ENCODE measurements around the gene POLR3K.
"Not testable (repeated sequence)": the region's sequence is repeated elsewhere in the genome, so short reads cannot be mapped to it uniquely, and the experiment has no call there.

Gene POLR3K

DNA sequence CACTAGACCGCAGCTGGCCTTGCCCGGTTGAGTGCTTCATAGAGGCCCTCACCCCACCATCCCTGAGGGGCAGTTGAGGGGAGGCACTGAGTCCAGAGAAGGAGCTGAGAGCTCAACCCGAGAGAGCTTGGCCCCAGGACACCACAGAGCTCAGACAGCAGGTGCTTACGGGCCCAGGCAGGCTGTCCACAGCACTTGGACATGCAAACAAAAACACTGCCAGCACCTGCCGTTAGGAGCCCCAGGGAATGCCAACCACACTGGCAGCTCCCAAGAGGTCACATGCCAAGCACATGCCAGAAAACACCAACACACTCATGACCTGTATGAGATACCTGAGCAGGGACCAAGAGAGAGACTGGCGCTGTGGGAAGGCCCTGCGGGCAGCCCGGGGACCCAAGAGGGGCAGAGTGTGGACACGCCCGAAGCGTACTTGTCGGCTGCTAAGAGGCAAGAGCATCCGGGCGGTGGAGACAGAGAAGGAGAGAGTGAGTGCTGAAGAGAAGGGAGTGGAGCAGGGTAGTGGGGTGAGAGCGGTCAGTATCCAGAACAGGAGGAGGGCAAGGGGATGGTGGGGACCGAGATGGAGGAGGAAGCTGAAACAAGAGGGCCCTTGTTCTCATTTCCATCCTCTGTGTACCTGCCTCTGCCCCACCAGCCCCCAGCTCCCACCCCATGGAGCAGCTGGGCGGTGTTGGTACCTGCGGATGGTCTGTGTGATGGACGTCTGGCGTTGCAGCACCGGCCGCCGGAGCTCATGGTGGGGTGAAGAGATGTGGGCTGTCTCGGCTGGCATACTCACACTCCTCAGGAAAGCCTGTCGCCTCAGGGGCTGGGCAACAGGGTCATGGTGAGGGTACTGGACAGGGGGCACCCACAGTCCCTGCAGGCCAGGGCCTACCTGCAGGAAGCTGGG lies 10.8 kb upstream of the POLR3K start:
- no peak for DNase-seq

DNA sequence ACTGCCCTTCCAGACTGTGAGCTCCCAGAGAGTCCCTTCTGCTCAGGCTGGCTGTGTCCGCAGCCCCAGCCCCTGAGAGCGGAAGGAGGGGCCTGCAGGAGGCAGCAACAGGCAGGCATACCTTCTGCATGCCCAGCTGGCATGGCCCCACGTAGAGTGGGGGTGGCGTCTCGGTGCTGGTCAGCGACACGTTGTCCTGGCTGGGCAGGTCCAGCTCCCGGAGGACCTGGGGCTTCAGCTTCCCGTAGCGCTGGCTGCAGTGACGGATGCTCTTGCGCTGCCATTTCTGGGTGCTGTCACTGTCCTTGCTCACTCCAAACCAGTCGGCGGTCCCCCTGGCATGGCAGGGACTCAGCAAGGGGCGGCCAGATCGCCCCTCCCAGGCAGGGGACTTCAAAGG lies 10.1 kb upstream of the POLR3K start:
- DNase-seq: no peak

DNA sequence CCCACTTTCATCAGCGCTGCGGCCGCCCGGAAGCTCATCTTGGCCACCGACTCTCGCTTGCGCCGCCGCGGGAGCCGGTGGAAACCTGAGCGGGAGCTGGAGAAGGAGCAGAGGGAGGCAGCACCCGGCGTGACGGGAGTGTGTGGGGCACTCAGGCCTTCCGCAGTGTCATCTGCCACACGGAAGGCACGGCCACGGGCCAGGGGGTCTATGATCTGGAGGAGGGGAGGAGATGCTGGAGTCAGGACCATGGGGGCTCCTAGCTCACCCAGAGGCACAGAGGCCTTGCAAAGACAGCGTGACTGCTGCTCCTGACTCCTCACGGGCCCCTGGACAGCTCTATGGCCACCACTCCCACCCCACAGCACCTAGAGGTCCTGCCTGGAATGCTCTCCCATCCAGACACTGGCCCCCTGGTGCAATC lies 9.6 kb upstream of the POLR3K start:
- no peak for DNase-seq

DNA sequence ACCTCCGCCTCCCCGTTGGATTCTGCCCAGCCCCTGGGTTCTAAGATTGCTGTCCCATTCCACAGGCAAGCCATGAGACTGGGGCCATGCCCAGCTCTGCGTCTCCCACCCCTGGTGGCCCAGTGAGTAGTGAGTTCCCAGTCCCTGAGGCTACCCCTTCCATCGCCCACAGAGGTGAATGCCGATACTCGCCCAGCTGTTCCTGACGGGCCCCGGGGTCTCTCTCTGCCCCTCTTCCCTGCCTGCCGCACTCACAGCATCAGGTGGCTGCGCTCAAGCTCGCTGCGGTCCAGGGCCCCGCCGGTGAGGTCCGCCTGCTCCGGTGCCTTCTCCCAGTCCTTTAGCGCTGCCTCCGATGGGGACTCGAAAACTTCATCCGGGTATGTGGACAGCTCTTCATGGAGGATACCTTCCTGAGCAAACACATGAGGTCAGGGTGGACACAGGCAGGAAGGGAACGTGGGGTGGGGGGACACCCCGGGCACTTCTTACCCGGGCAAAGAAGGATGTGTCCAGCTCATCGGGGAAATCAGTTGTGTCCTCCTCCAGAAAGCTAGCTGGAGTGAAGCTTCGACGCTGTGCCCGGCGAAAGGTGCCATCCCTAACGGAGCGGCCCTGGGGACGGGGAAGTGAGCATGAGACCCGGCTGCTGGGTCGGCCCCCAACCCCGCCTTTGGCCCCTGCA lies 9.0 kb upstream of the POLR3K start:
- no peak for DNase-seq

DNA sequence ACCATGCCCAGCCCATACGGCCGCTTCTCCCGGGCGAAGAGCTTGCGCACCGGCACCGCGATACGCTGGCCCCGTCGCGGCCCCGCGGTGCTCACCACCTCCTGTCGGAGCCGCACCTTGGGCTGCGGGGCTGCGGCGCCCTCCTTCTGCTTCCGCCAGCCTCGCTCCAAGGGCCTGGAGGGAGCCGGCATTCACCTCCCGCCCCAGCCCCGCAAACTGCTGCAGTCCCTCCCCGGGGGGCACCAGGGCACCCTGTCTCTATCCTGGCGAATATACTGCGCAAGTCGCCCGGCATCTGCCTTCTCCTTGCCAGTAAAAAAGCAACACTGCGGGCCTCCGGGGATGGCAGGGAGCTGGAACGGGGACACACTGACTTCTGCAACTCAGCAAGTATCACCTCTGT lies 8.5 kb upstream of the POLR3K start:
- no peak for DNase-seq

DNA sequence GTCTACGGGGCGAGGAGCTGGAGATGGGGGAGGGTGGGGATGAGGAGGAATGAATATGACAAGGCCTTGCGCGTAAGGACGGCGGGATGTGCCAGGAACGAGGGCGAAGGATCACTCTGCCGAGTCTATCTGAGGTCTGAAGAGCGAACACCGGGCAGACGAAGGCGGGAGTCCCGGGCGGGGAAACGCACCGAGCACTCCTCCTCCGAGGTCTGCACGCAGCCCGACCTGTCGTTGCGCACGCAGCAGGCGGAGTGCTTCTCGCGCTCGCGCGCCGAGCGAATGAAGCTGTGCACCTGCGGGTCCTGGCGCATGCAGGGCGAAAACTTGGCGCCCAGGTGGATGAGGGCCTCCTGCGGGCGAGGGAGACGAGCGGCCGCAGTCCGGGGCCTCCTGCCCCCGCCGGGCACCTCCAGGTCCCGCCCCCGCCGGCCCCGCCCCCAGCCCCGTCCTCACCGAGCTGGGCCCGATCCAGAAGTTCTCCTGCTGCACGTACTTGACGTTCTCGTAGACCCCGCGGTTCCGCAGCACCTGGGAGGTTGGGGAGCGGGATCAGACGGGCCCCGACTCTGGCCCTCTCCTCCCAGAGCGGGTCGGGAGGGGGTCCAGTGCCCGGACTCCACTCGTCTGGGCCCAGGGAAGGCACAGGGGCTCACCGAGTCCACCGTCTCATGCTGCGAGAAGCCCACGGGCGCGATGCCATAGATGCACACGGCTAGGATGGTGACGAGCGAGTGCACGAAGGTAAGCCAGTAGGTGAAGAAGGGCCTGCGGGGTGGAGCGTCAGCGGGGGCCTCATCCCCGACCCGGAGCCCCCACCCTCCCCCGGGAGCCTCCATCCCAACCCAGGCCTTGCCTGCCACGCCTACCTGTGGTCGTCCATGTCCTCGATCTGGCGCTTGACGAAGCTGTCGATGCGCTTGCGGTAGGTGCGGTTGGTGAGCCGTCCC lies 7.8 kb upstream of the POLR3K start:
- DNase-seq: no peak

DNA sequence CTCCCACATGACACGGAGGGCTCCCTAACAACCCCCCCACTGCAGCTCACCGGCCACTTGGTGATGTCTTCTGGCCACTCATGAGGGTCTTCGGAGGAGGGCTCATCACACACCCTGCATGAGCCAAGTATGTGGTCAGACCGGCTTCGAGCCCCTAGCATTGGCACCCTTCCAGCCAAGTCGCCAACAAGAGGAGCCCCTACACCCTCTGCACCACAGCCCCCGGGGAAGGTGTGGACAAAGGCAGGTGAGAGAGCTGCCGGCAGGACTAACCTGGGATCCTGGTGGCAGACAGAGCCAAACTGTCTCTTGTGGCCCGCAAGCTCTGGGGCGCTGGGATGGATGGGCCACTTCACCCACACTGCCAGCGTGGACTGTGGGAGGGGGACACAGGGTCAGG lies 6.8 kb upstream of the POLR3K start:
- no peak for DNase-seq

DNA sequence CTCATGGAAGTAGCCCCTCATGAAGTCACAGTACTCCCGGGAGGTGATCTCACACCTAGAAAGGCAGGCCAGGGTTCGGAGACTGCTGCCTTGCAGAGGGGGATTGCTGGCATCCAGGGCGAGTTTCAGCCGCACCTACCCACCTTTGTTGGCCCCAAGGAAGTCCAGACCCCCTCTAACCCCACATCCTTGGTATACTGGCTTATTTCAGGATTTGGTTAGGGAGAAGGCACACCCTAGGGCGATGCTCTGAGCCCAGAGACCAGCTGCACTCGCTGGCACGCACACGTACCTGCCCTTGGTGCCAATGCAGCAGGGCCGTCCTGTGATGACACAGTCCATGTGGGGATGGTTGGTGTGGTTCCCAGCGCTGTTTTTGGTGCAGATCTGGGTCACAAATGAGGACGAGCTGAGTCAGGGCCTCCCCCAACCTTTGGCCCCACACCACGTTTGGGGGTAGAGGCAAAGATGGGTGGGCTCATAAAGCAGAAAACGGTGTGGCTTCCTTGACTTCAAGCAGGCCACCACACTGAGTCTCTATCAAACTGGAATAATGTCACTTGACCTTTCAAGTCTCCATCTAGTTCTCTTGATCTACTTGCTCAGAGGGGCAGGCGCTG lies 6.1 kb upstream of the POLR3K start:
- DNase-seq: no peak

DNA sequence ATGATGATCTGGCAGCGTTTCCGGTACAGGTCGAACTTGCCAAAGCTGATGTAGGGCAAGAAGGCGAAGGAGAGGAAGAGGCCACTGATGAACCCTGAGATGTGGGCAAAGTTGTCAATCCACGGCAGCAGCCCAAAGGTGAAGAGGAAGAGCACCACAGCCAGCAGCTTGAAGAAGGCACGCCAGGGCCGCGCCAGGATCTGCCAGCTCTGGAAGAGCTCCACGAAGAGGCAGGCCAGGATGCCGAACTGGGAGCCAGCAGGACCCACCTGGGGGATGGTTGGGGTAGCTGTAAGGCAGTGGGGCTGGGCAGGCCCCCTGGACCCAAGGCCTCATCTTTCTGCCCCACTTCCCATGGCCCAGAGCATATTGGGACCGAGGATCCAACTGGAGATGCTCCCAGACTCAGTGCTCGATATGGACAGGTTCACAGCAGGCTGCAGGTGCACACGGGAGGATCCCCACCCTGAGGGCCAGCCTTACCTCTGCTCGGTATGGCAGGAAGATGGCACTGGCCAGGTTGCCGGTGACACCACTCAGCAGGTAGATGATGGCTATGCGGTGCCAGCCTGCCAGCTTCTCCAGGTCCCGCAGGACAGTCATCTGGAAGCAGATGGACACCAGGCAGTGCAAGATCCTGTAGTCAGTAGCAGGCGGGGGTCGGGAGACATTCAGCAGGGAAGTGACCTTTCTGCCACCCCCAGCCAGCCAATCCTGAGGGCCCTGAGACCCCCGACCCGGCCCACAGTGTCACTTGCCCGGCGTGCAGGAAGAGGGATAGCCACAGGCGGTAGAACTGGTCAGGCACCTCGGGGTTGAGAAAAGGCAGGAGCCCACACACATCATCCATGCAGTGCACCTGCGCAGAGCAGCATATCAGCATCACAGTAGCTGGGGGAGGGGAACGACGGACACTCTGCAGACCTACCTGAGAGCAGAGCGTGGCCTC lies 5.4 kb upstream of the POLR3K start:
- DNase-seq: no peak

DNA sequence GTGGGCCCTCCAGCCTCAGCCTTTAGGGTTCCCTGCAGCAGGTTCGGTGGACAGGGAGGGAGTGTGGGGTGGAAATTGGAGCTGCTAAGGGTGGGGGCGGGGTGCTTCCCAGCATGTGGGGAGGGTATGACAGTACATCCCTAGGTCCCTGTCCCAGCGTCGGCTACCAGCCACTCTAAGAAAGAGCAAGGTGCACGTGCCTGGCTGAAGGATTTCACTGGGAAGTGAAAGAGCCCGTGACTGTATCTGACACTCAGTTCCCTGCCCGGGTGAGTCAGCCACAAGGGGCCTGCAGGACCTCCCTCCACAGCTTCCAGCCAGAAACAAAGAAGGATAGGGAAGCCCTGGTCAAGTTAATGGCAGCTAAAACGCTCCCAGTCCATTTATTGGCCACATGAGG lies 4.3 kb upstream of the POLR3K start:
- no peak for DNase-seq

DNA sequence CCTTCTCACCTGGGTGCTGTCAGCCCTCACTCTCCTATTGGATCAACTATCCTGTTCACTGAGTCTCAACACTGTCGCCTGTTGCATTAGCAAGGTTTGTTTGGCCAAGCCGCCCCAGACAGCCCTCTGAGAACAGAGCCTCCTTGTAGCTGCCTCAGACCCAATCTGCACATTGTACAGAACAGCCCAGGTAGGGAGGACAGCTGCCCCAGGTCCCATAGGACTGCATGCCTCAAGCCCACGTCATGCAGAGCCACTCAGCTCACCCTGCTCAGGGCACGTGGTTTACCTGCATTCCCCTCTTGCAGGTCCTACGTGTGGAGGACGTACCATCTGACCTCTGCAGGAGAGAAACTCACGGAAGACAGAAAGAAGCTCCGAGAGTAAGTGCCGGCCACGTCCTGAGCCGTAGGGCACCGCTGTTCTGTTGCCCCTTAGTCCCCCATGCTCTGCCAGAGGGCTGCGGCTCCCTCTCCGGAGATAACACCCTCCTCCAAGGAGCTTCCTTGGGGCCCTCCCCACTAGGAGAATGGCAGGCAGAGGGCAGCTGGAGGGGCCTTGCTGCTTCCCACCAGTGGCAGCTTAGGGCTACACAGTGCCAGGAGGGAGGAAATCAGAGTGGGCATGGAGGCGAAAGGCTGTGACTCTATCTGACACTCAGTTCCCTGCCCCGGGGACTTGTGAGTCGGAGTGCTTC lies 3.0 kb upstream of the POLR3K start:
- DNase-seq: no peak

DNA sequence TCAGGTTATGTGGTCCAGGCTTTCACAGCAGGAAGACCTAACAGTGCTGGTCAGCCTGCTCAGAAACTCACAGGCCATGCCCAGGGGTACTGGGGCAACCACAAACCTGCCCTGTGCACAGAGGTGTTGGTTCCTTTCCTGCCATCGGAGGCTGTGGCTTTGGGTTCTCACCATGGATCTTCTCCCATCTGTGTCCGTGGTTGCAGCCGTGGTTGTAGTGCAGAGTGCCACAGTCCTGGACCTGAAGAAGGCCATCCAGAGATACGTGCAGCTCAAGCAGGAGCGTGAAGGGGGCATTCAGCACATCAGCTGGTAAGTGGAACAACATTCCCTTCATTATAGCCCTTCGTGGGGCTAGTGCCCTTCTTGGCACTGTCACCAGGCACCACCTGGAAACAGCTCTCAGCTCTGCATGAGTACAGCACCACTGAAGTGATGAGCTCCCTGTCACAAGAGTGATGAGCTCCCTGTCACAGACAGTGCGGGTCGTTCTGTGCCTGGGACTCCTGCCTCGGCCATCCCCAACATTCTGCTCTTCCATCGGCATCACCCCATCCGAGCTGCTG lies 2.2 kb upstream of the POLR3K start:
- no peak for DNase-seq

DNA sequence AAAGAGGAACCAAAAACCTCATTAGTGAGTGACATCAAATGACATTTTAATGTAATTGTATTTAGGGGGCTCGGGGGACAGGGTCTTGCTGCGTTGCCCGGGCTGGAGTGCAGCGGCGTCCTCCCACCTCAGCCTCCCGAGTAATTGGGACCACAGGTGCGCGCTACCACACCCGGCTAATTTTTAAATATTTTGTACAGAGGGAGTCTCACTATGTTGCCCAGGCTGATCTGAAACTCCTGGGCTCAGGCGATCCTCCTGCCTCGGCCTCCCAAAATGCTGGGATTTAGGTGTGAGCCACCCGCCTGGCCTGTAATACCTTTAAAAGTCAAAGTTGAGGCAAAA lies 801 bp upstream of the POLR3K start:
- no peak for DNase-seq

DNA sequence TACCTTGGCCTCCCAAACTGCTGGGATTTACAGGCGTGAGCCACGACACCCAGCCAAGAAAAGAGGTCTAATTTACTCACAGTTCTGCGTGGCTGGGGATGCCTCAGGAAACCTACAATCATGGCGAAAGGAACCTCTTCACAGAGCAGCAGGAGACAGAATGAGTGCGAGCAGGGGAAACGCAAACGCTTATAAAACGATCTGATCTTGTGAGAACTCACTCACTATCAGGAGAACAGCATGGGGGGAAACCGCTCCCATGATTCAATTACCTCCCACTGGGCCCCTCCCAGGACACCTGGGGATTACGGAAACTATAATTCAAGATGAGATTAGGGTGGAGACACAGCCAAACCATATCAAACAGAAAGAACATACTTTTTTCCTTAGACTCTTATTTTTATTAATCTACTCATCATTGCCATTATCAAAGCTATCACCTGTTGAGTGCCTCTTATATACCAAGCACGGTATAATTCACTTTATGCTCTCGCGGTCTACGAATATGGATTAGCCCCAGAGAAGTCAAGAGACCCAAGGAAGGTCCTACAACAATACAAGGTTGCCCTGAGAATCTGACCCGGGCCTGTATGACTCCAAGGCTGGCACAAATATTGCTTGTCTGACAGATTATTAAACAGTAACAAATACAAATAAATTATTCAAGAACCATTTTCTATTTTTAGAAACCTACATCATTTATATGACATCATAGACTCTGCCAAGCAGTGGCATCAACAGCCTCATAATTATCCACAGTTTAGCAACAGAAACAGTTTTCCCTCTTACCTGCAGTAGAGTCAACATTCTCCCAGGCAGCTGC lies 2.4 kb downstream of the POLR3K start:
- no peak for DNase-seq

DNA sequence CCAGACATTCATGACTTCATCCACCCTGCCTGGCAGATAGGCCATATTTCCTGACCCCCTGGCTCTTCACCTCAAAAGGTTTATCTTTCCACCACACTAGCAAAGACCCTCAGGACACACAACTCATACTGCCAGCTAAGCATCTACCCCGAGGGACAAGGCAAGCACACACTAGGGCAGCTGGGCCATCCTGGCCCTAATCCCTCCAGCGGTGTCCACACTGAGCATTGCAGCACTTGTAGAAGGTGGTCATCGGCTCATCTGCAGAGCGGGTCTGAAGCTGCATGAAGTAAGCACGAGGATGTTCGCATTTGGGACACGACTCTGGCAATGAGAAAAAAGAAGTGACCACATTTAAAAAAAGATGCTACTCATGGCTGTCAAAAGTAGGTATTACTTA lies 6.2 kb downstream of the POLR3K start:
- DNase-seq: no peak

DNA sequence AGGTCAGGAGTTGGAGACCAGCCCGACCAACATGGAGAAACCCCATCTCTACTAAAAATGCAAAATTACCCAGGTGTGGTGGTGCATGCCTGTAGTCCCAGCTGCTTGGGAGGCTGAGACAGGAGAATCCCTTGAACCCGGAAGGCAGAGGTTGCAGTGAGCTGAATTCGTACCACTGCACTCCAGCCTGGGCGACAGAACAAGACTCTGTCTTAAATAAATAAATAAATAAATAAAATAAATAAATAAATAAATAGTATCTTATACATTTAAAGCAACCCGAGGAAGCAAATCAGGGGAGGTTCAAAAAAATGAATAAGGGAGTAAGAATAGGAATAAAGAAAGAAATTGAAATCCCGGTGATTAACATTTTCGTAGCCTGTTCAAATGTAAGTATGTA lies 6.9 kb downstream of the POLR3K start:
- DNase-seq: not testable (repeated sequence)

DNA sequence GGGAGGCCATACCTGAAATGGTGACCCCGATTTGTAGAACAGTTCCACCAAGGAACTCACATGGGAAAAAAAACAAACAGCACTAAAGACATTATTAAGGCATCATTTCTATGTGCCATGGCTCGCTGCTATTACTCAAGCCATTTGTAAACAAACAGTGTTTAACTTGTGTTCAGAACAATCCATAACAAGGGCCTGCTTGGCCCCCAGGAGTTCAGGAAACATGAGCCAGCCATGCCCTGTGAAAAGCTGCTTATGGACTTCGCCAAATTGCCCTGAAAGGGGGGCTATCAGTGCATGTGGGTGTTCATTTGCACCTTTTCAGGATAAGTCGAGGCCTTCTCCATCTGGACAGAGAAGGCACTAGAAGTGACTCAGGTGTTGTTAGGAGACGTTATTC lies 8.0 kb downstream of the POLR3K start:
- DNase-seq: no peak

DNA sequence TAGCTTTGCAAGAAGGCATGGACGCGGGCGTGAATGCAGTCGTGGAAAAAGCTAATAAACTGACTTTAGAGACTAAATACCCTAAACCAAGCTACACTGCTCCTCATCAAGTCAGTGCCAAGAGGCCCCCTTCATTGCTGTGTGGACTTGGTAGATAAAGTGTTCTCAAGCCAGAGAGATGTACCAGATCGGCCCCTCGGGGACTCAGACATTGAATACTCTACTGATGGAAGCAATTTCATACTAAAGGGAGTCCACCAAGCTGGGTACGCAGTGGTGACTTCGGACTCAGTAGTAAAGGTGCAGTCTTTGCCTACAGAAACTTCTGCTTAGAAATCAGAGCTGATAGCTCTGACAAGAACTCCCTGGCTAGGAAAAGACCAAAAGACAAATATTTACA lies 8.8 kb downstream of the POLR3K start:
- DNase-seq: no peak

DNA sequence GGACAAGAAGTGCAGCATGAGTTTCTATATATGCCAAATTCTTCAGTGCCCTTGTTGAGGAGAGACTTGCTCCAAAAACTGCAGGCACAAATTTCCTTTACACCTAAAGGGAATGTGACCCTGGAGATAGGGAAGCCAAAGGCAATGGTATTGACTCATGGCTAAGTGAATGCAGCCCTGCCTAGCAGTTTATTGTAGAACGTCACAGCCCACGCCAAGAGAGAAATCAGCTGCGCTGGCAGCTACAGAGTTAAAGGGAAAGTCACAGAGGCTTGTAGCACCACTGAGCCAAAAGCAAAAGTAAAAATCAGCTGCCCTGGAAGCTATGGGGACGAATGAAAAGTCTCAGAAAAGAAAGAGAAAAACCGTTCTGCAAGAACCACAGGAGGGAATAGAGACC lies 10.1 kb downstream of the POLR3K start:
- DNase-seq: no peak

DNA sequence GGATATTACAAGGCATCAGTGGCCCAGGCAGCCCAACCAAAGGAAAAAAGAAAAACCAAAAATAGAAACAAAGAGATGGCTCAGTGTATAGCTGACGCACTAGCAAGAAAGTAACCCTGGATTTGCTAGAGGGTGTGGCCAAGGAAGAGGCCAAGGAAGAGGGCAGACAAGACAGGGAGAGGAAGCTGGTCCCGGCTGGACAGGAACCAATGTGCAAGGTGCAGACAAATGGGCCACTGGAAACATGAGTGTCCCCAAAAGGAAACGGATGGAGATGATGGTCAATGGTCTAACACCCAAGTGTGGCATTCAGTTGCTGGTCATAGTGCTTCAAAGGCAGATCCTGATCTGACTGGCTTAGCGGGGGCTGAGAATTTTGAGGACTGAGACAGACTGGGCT lies 10.7 kb downstream of the POLR3K start:
- no peak for DNase-seq
